Pancreas (tissue), 10 donors: ENCODE measurements around the gene PPP3CA. TPM values are rescaled to one million over a fixed set of nuclear protein-coding genes. Genes with fewer than 3 reads are reported as not detected.

Experiments used
- ATAC-seq, 4 donors: fragments of 200-7000 bp; cut with Tn5 transposase; one replicate each; pipeline versions ENCODE4 v1.8.0 to v1.9.1; 2020; ENCODE audit warnings: mild to moderate bottlenecking in 4 of 4, moderate library complexity in 4 of 4
- DNase-seq, 6 donors: peaks; one replicate each; pipeline ENCODE4 v3.0.0-alpha.2; 2020
- FAIRE-seq: peaks from 2 replicates; lab custom pipeline; 2012; peaks lifted over from hg19 to GRCh38; lab: Jason Lieb, UNC
- H3K27ac ChIP-seq, 4 donors: fragments of 200-600 bp; sonication (generic); 1 replicate in 3 of 4; 2 replicates in 1 of 4; pipeline versions ENCODE4 v1.5.0 to v1.8.0; 2020
- H3K27me3 ChIP-seq, 4 donors: fragments of 200-600 bp; one replicate each; pipeline ENCODE4 v1.8.0; 2021
- H3K36me3 ChIP-seq, 3 donors: fragments of 200-600 bp; sonication (generic) in 1 of 3; one replicate each; pipeline versions ENCODE4 v1.5.0 to v1.8.0; 2020 to 2021
- H3K4me1 ChIP-seq, 3 donors: fragments of 200-600 bp; one replicate each; pipeline ENCODE4 v1.8.0; 2021
- H3K4me3 ChIP-seq, 4 donors: fragments of 200-600 bp; sonication (generic) in 2 of 4; one replicate each; pipeline versions ENCODE4 v1.5.0 to v1.8.0; 2020 to 2021
- H3K9me3 ChIP-seq, 4 donors: fragments of 200-600 bp; one replicate each; pipeline ENCODE4 v1.8.0; 2021
- WGBS, 2 donors: extraction: QIAGEN DNeasy Blood & Tissue Kit; methylation state at CpG; one replicate each; pipeline ENCODE4 v1.1.7; 2013; 5-methylcytosine and 5-hydroxymethylcytosine counted together
- intact Hi-C, 3 donors: fragments of 100-400 bp; cut with DNase I; formaldehyde crosslinking; loops; one replicate each; pipeline versions ENCODE4 v1.11.1 to v1.14.2; 2022
- polyA plus RNA-seq, 2 donors: library from polyadenylated mRNA; stranded (reverse); fragments of 200-250 nt; gene quantifications; one replicate each; pipeline ENCODE4 v1.2.3, GENCODE V29; 2013
- total RNA-seq, 6 donors: library from RNA; stranded (reverse); fragmentation: NEBNext Ultra II Directional in 4 of 6; extraction: Animal tissue kit (Norgen Biotek cat#: 25700) in 4 of 6; gene quantifications; one replicate each; pipeline versions ENCODE4 v1.2.1 to v1.2.4, GENCODE V29; 2021 to 2023
- TF ChIP-seq, protein P1 (sequence below), 4 donors: fragments of 200-600 bp; sonication (generic) in 3 of 4; IDR thresholded peaks; one replicate each; pipeline versions ENCODE4 v1.5.0 to v1.8.0; 2021; ENCODE audit warnings: antibody characterized with exemption in 4 of 4
- donor health status: healthy with polysubstance abuse.
- donor health status: DM: no; HTN: no; CAD: no; lungs with moderate emphysema.
- donor health status: DM: no; HTN: no; CAD: no.
- donor health status: control.
- donor health status: control.
- donor health status: Bipolar disorder and iron deficiency.
- donor health status: DM: yes; HTN: yes; CAD: no.
- donor health status: DM: no; HTN: no; CAD: no.
- donor health status: DM: no; HTN: no; CAD: no.
- donor health status: DM: yes; HTN: yes; CAD: no.

PPP3CA gene
- total and polyA plus RNA-seq, 8 donors, result 4.9 to 22.7 (median 10.3) TPM

DNA sequence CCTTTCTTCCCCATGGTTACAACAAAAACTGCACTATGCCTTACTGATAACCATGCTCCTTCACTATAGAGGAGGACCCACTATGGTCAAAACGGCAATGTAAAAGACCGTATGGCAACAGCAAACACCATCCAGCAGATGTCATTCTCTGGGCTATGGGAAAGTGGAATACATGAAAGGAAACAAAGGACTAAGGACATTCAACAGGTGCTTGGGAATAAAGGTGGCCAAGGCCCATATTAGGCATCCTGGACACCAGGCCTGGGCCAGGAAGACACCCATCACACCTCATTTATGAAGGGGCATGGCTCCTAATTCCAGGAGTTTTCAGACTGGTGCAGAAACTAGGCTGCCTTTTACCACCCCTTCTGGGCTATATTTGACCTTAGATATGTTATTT lies 268.4 kb downstream of the PPP3CA start:
- H3K27ac ChIP-seq, result no peak overlapping the region
- DNase-seq, result no peak
- ATAC-seq, result no peak
- H3K4me1 ChIP-seq, result peaks cover 0 to 8% (median 0%) of the 10 kb centered on the region in 3 donors
- no peaks in the 10 kb centered on the region for H3K27me3 ChIP-seq
- 97% methylated on average over 2 of the region's 2 CpGs for WGBS, 2 donors
- no peak for FAIRE-seq
- no peaks in the 10 kb centered on the region for H3K36me3 ChIP-seq
- TF ChIP-seq, protein P1, sequence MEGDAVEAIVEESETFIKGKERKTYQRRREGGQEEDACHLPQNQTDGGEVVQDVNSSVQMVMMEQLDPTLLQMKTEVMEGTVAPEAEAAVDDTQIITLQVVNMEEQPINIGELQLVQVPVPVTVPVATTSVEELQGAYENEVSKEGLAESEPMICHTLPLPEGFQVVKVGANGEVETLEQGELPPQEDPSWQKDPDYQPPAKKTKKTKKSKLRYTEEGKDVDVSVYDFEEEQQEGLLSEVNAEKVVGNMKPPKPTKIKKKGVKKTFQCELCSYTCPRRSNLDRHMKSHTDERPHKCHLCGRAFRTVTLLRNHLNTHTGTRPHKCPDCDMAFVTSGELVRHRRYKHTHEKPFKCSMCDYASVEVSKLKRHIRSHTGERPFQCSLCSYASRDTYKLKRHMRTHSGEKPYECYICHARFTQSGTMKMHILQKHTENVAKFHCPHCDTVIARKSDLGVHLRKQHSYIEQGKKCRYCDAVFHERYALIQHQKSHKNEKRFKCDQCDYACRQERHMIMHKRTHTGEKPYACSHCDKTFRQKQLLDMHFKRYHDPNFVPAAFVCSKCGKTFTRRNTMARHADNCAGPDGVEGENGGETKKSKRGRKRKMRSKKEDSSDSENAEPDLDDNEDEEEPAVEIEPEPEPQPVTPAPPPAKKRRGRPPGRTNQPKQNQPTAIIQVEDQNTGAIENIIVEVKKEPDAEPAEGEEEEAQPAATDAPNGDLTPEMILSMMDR (IDR thresholded peaks at IDR 0.05), result no peak
- H3K9me3 ChIP-seq, result no peaks in the 10 kb centered on the region
- no peak overlapping the region for H3K4me3 ChIP-seq
- intact Hi-C loops, result no loop called here

DNA sequence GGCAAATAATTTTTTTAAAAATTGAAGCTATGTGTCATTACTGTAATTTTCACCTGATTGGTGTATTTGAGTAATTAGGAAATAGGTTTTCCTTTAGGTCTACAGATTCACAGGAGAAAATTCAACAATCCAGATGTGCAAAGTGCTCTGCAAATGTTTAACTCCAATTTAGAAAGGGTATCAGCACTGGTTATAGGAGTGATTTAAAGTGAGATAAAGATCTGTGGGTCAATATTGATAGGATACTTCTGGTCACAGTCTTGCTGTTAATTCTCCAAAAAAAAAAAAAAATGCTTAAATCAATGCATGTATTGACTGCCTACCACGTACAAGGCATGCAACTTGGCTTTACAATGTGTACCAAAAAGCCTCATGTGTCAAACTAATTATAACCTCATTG lies 271.3 kb downstream of the PPP3CA start:
- ATAC-seq (no peak), FAIRE-seq (no peak), DNase-seq (no peak)
- peaks cover 0 to under 1% (median 0%) of the 10 kb centered on the region in 3 donors for H3K4me1 ChIP-seq
- H3K27me3 ChIP-seq, result no peaks in the 10 kb centered on the region
- H3K9me3 ChIP-seq, result no peaks in the 10 kb centered on the region
- WGBS, 2 donors, result 38 to 46% methylated on average over 1 of the region's 1 CpG
- H3K4me3 ChIP-seq, result no peak overlapping the region
- intact Hi-C loops, result no loop called here
- no peaks in the 10 kb centered on the region for H3K36me3 ChIP-seq
- TF ChIP-seq, protein P1 (IDR thresholded peaks at IDR 0.05), result no peak
- H3K27ac ChIP-seq, result no peak overlapping the region

DNA sequence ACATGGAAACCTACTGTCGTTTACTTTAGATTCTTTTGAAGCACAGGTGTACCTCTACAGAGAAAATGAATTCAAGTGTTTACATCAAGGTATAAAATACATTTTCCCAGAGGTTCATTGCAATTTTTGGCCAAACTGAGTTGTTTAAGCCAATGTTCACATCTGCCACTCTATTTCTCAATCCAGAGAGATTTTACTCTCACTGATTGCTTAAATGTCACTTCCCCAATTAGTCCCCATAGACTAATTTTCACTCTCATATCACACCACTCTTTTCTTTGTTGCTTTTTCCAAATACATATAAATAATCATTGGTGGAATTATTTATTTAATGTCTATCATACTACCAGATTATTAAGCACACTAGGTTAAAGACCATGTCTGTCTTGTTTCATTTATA lies 271.8 kb downstream of the PPP3CA start:
- Histone ChIP-seq H3K9me3 (no peaks in the 10 kb centered on the region), H3K27me3 (no peaks in the 10 kb centered on the region), H3K36me3 (no peaks in the 10 kb centered on the region), H3K4me3 (no peak overlapping the region), H3K27ac (no peak overlapping the region), H3K4me1 (no peaks in the 10 kb centered on the region)
- ATAC-seq (no peak), FAIRE-seq (no peak), DNase-seq (no peak)
- intact Hi-C loops, result no loop called here
- 97% methylated on average over 1 of the region's 1 CpG for WGBS, 2 donors
- TF ChIP-seq, protein P1 (IDR thresholded peaks at IDR 0.05), result no peak

DNA sequence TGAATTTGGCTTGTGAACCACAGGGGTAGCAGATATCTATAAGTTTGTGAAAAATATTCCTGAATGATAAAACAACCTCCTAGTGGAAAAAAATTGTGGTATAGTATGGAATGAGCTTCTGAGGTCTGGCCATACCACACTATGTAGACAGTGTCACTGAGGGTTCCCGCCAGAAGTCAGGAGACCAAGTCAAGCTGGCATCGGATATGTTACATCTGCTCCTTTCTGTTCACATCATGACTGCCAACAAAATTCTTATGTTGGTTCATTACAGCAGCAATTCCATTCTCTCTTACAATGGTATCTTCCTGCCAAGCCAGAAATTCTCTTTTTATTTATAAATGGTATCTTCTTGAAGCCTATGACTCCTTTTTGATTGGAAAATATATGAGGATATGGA lies 273.0 kb downstream of the PPP3CA start:
- Histone ChIP-seq H3K4me1 (no peaks in the 10 kb centered on the region), H3K4me3 (no peak overlapping the region), H3K27ac (no peak overlapping the region), H3K9me3 (no peaks in the 10 kb centered on the region), H3K27me3 (no peaks in the 10 kb centered on the region), H3K36me3 (no peaks in the 10 kb centered on the region)
- intact Hi-C loops, result no loop called here
- FAIRE-seq, result no peak
- TF ChIP-seq, protein P1 (IDR thresholded peaks at IDR 0.05), result no peak
- WGBS, 2 donors, result 96 to 99% methylated on average over 2 of the region's 2 CpGs
- no peak for ATAC-seq
- DNase-seq, result no peak

DNA sequence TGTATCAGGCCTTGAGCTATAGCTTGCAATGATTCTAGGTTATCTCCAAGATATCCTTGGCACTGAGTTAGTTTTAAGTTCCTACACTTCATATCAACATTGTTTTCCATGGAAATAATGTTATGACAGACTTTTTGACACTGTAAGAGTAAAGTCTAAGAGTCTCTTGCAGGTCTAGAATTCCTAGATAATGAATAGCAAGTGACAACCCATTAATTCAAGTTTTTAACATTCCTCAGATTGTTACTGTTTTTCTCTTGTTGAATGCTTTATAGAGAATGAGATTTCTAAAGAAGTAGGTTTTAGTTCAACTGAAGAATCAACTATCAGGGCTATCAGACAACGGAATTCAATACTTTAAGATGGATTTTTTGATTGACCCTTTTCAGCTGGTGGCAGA lies 276.1 kb downstream of the PPP3CA start:
- DNase-seq (no peak), ATAC-seq (no peak), FAIRE-seq (no peak)
- H3K36me3 ChIP-seq, result no peaks in the 10 kb centered on the region
- no peaks in the 10 kb centered on the region for H3K27me3 ChIP-seq
- no peak overlapping the region for H3K4me3 ChIP-seq
- no peaks in the 10 kb centered on the region for H3K4me1 ChIP-seq
- intact Hi-C loops, result no loop called here
- no peak overlapping the region for H3K27ac ChIP-seq
- TF ChIP-seq, protein P1 (IDR thresholded peaks at IDR 0.05), result no peak
- 79 to 88% methylated on average over 1 of the region's 1 CpG for WGBS, 2 donors
- no peaks in the 10 kb centered on the region for H3K9me3 ChIP-seq
